GM21447 (cell line): ENCODE measurements around the gene RIT2.

Experiments used
- ATAC-seq: cut with Tn5 transposase; IDR thresholded peaks from one replicate; pipeline ENCODE4 v1.9.1; 2021; ENCODE audit not compliant: unreplicated experiment

RIT2 gene

DNA sequence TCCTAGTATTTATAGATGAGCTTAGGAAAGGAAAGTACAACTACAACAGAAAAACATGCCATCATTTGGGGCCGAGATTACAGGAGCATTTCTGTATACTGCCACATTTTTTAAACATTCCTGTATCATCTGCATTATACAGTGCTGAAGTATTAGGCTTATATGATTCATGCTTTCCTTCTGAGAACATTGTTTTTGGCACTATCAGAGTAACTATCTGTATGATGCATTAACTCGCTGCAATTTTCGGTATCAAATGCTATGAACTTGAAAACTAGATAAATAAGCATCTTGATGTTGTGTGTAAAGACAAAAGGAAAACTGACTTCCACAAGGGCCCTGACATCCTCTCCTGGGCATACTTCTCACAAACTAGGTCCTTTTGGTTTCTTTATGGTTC is 102.0 kb downstream of the RIT2 start:
- no peak for ATAC-seq

- ATAC-seq: no peak
Observed at GRCh38 chr18:43012951-43013350, 102.5 kb downstream of the RIT2 start.

GRCh38 chr18:43010611-43011010 is 104.9 kb downstream of the RIT2 start:
- no peak for ATAC-seq

DNA sequence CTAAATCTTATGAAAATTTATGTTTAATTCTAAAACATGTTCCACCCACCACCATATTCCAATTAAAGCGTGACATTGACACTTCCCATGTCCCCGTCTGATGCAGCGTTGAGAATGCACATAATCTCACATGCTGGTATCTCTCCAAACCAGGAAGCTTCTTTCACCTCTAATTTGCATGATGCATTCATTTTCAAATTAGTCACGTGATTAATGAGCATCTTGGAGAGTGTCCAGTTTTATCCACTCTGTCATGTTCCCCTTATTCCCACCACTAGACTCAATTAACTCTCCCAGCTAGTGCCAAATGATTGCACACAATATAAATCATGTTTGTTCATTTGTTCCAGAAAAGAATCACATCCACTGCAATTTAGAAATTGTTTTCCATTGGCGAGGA is 105.8 kb downstream of the RIT2 start:
- ATAC-seq: no peak

DNA sequence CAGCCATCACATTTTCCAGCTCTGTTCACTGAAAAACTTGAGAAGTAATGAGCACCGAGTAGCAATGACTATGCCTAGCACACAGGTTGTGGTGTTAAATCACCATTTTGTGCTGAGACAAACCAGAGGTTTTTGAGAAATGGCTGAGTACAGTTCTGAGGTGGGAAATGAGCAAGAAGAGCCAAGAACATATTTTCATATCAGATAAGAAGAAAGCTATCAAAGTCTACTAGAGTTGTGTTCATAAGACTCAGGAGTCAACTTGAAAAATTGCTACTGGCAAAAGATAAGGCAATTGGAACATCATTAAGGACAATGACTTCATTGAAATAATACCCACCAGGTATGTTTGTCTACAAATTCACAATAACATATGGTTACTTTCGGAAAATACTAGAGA is 108.1 kb downstream of the RIT2 start:
- no peak for ATAC-seq

- no peak for ATAC-seq
Observed at GRCh38 chr18:43004421-43004820, 111.1 kb downstream of the RIT2 start.

- ATAC-seq: no peak
Observed at GRCh38 chr18:43001821-43002220, 113.7 kb downstream of the RIT2 start.

- no peak for ATAC-seq
Observed at GRCh38 chr18:42996824-42997223, 118.7 kb downstream of the RIT2 start.

DNA sequence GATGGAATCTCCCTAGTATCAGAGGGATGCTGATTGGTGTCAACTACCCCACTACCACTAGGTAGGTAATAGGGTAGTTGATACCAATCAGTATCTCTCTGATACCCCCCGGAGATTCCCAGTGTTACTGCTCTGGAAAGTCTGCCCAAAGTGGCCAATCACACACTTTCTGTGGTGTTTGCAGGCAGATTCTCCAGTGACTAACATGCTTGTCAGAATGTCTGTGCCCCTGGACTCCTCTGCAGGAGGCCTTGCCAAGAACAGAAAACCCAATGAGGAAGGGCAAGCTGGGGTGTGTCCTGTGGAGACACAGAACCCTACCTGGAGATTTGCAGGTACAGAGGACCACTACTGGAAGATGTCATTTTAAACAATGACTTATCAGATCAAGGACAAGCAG is 135.1 kb downstream of the RIT2 start:
- no peak for ATAC-seq

- ATAC-seq: no peak
Observed at GRCh38 chr18:42977982-42978637, 137.4 kb downstream of the RIT2 start.

DNA sequence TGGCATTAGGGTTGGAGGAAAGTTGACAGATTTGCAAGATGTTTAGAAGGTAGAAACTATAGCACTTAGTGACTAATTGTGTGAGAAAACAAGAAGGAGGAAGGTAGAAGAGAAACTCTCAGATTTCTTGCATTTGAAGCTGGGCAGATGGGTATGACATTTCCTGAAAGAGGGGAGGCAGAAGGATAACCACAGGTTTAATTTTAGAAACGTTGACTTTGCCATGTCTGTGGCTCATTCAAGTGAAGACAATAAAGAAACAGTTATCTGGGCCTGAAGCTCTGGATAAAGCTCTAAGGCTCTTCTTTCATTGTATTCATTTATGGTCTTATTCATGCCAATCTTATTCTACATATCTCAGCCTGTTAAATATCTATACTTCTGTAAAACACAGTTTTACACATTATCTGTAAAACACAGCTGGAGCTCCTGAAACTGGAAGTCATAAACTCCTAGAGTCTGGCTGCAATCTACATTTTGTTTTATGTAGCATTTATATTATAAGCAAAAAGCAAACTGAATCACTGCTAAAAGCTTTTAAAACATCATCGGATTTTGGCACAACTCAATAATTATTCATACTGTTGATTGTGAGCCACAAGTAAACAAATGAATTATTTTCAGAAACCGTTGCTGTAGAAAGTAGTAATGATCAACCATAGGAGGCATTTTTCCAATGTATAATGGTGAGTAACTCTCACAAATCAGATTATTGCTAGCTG is 138.5 kb downstream of the RIT2 start:
- no peak for ATAC-seq

DNA sequence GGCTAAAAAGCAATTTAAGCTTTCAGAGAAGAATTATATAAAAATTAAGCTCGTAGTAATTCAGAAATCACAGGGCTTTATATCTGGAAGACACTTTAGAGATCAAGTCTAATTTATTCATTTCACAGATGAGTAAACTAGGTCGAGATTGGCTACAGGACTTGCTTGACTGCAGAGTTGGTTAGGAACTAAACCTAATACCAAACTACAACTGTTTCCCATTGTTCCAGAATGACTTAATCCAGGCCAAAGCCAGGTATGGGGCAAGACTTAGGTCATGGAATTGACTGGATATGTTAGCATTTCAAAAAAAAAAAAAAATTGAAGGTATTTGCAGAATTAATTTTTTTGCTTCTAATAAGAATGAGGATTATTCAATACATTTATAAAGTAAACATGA is 146.1 kb downstream of the RIT2 start:
- no peak for ATAC-seq

GRCh38 chr18:42961298-42961697 is 154.2 kb downstream of the RIT2 start:
- ATAC-seq: no peak

DNA sequence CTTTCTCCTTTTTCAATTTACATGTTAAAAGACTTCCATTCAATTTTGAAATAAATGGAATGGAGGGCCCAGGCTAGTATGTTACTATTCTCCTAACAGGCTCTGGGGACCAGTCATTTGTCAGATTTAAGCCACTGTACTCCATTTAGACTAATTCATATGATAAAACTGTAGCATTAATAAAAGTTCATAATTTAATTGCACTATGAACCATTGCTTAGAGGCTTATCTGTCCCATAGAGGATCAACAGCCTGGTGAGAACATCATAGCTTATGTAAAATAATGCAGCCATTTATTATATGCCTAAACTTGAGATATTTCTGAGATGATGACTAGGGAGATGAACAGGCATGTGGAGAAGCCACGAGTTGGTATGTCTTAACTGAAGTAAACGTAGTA is 156.0 kb downstream of the RIT2 start:
- ATAC-seq: no peak

GRCh38 chr18:42958353-42958752 is 157.1 kb downstream of the RIT2 start:
- ATAC-seq: no peak

DNA sequence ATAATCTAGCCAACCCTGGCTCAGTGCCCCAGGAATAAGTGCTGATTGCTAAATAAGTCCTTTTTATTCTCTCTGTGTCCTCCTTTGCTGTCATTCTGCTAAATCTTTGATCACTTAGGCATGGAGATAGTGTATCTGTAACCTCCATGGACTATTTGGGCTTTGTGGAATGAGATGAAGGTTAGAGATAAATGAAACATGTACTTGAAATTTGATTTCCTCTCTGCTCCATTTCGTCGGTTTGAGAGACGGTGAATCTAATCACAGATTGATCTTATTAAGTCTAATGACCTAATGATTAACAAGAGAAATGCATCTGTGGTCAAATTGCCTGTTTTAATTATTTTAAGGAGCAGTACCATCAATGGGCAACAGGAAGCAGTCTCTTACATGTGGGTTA is 159.2 kb downstream of the RIT2 start:
- no peak for ATAC-seq

- no peak for ATAC-seq
Observed at GRCh38 chr18:42954887-42955286, 160.6 kb downstream of the RIT2 start.

- ATAC-seq: no peak
Observed at GRCh38 chr18:42953306-42953705, 162.2 kb downstream of the RIT2 start.

GRCh38 chr18:42950732-42951131 is 164.8 kb downstream of the RIT2 start:
- ATAC-seq: no peak

GRCh38 chr18:42948831-42949230 is 166.7 kb downstream of the RIT2 start:
- no peak for ATAC-seq

GRCh38 chr18:42941860-42942259 is 173.6 kb downstream of the RIT2 start:
- ATAC-seq: no peak

GRCh38 chr18:42941021-42941420 is 174.5 kb downstream of the RIT2 start:
- ATAC-seq: no peak

DNA sequence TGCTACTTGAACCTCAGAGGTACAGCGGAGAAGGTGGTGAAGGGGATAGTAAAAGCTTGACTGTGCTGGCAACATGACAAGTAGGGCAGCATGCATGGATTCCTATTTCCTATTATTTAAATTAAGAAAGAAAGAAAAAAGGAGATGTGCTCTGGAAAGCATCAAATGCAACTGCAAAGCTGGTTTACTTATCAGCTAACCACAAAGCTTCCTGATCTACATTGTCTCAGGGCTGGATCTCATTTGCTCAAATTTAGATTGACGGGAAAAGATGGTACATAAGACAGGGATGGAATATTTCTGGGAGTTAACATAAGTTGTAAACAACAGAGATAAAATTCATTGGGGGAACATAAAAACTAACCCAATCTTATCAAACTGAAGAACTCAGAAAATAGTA is 178.0 kb downstream of the RIT2 start:
- no peak for ATAC-seq
